ENCODE results near the gene EHD1.

The EHD1 gene

DNA sequence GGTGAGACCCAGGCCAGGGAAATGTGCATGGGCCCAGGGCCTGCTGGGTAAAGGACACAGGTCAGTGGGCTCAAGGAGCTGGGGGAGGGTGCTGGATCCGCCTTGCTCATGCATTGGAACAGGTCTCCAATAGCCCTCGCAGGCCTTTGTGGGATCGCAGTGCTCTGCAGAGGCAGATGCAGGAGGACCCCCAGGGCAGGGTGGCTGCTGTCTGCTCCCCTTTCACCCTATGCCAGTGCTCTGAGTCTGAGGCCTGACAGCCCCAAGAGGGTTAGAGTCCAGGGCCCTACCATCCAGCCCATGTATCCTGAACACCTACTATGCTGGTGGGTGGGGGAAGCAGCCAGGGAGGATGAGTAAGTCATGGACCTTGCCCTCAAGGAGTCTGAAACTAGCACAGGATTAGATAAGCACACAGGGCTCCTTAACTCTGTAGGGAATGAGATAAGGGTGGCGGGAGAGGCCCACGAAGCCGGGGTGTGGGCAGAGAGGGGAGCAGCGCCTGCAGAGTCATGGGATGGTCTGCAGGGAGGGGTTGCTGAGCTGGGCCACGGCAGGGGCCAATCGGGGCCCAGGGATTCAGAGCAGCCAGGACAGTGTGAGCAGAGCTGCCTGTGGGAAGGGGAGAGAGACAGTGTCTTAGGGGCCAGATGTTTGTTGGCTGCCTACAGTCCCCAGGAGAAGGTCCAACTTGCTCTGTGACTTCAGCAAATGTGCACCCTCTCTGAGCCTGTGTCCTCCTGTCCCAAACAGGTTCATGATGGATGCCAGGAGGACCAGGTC, 10.5 kb upstream of the EHD1 start:
- DNase-seq, result no peak

DNA sequence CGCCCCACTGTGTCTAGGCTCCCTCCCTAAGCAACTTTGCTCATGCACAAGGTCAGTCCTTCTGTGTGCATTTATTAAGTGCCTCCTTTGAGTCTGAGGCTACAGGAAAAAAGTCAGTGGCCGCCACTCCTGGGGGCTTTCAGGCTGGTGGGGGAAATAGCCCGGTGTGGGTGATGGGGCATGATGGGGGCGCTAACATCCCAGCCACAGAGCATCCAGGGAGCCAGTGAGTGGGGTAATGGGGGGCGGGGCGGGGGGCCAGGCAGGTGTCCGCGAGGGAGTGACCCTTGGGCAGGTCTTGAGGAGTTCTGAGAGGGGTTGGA, 9.9 kb upstream of the EHD1 start:
- no peak for DNase-seq

- peak; percentile 89 for DNase-seq
Observed at GRCh38 chr11:64887757-64888405, 9.5 kb upstream of the EHD1 start.

- no peak for DNase-seq
Observed at GRCh38 chr11:64887234-64887756, 8.9 kb upstream of the EHD1 start.

- no peak for DNase-seq
Observed at GRCh38 chr11:64885367-64886286, 7.2 kb upstream of the EHD1 start.

GRCh38 chr11:64884019-64884418, 5.6 kb upstream of the EHD1 start:
- DNase-seq, result no peak

GRCh38 chr11:64883575-64883974, 5.2 kb upstream of the EHD1 start:
- DNase-seq, result no peak

DNA sequence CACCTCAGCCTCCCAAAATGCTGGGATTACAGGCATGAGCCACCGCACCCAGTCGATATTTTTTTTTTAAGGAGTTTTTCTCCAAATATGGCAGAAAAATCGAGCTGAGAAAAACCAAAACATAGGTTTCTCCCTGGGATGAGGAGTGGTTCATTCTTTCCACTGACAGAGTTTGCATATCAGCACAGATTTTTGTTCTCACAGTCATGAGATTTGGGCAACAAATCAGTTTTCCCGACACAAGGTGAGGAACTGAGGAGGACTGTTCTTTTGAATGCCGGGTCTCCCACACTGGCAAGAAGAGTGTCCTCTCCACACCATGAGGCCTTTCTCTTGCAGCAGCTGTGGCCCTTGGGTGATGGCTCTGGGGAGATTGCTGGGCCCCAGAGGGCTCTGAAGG, 3.8 kb upstream of the EHD1 start:
- DNase-seq, result no peak

- DNase-seq, result no peak
Observed at GRCh38 chr11:64881476-64881875, 3.1 kb upstream of the EHD1 start.

GRCh38 chr11:64880240-64881001, 2.0 kb upstream of the EHD1 start:
- DNase-seq, result peak; percentile 55

GRCh38 chr11:64879244-64879900, 951 bp upstream of the EHD1 start:
- no peak for DNase-seq

GRCh38 chr11:64878223-64878493, 263 bp downstream of the EHD1 start:
- no peak for DNase-seq

- no peak for DNase-seq
Observed at GRCh38 chr11:64877390-64878222, 815 bp downstream of the EHD1 start.

GRCh38 chr11:64876835-64877341, 1.5 kb downstream of the EHD1 start:
- DNase-seq, result no peak

- no peak for DNase-seq
Observed at GRCh38 chr11:64876229-64876750, 2.1 kb downstream of the EHD1 start.

- no peak for DNase-seq
Observed at GRCh38 chr11:64875369-64876228, 2.8 kb downstream of the EHD1 start.

GRCh38 chr11:64874308-64875240, 3.8 kb downstream of the EHD1 start:
- DNase-seq, result no peak

- no peak for DNase-seq
Observed at GRCh38 chr11:64872790-64873488, 5.5 kb downstream of the EHD1 start.
